Subcutaneous adipose tissue (tissue), 4 donors: ENCODE measurements around the gene UBAC1. TPM values are rescaled to one million over a fixed set of nuclear protein-coding genes. Genes with fewer than 3 reads are reported as not detected.

Source experiments
- CTCF ChIP-seq: fragments of 450-650 bp; IDR thresholded peaks from one replicate; pipeline ENCODE4 v1.5.1; 2016; ENCODE audit warnings: low read depth, mild to moderate bottlenecking, control low read depth, antibody characterized with exemption, moderate library complexity
- total RNA-seq, 4 donors: library from RNA; depleted of rRNA; stranded (reverse); fragments of >200 nt; gene quantifications; one replicate each; pipeline ENCODE4 v1.1.0, GENCODE V29; 2016

Gene UBAC1
- total RNA-seq, 4 donors from 2014 or later, result 32.4 to 56.9 (median 51.2) TPM

DNA sequence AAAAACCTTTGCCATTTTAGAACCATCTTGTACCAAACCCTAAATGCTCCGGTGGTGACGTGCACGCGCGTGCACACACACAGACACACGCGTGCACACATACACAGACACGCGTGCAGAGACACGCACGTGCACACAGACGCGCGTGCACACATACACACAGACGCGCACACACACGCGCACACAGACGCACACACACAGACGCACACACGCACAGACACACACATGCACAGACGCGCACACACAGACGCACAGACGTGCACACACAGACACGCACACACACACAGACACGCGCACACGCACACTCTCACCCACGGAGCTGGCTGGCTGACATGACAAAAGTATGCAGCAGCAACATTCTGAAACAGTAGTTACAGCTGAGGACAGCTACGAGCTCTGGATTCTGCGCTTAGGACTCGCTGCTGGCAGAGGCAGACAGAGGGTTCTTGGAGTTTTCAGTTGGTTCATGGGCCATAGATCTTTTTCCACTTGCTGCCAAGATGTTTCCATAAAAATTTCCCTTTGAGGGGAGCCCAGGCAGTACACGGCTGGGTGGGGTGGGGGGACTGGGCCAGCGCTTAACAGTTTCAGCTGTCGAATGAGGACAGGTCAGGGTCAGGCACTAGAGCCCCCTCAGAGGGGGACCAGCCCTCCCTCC, 46.2 kb upstream of the UBAC1 start:
- no peak for TF ChIP-seq CTCF

DNA sequence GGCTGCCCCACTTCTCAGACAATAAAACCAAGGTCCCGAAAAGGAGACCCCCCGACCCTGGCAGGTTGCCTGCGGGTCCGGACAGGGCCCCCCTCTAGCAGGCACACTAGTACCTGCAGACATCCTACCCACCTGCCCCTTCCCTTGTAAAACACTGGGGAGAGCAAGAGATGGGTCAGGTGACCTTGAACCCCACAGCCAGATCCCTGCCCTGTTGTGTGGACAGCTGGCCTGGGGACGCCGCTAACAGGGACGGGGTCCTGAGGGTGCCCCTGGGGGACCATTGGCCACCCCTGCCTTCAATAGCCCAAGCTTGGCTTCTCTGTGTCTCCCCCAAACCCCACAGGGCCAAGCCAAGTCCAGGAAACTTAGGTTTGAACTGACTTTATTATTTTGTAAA, 45.0 kb upstream of the UBAC1 start:
- TF ChIP-seq CTCF, result no peak

GRCh38 chr9:136004712-136005111, 43.5 kb upstream of the UBAC1 start:
- no peak for TF ChIP-seq CTCF

GRCh38 chr9:136004219-136004618, 43.0 kb upstream of the UBAC1 start:
- no peak for TF ChIP-seq CTCF

DNA sequence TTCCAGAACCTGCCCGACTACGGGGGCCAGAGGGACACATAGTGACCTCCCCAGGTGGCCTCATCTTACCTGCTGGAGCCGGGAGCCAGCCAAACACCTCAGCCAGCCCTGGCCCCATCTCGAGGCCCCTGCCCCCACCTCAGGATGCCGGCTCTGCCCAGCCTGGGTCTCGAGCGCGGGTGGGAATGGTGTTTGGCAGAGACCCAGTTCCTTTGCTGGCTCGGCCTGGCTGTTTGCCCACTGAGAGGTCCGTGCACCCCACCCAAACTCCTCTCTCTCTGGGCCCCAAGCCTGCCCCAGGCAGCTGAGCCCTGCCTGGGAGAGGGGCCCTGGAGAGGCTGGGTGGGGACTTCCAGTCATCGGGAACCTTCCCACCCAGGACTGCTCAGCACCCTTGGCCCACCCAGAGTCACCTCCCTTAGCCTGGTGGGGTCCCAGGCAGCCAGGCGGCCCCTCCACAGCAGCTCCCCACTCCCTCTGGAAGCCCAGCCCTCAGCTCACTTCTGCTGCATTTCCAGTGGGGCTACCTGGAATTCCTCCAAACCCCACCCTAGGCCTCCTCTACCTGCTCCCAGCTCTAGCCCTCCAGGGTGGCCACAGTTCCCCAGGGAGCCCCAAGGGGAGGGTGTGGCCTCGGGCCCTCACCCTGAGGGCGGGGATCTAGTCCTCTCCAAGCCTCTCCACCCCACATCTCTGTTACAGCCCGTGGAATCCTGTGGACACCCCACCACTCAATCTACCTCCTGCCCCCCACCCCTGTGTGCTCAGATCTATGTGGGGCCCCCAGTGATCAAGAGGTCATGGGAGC, 42.4 kb upstream of the UBAC1 start:
- no peak for TF ChIP-seq CTCF

- no peak for TF ChIP-seq CTCF
These were observed 41.7 kb upstream of the UBAC1 start for GRCh38 chr9:136002881-136003280.

DNA sequence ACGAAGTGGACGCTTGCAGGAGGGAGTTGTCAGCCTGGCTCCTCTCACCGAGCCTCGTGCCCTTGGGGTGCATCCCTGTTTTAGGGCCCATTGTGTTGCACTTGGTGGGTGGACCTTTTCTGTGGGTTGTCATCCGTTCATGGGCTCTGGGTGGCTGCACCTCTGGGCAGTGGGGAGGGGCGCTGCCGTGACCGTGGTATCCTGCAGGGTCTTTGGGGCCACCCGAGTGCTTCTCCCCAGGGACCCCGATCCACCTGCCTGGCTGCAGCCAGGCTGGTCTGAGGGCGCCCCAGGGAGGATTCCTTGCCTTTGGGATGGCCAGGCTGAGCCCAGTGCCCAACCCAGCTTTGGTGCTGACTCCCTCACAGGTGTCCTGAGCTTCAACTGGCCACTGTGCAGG, 41.0 kb upstream of the UBAC1 start:
- TF ChIP-seq CTCF, result no peak
